GM10248 (cell line): ENCODE measurements around the gene S1PR5.

Source experiments
- CTCF ChIA-PET: fragments of 300-600 bp; sonication (Branson Sonifier 250); formaldehyde crosslinking; extraction: SDS; loops from one replicate; lab custom pipeline; 2021; ENCODE audit warnings: antibody characterized with exemption; lab: Yijun Ruan, JAX
- POLR2A ChIA-PET: fragments of 350-650 bp; sonication (Branson Sonifier 250); formaldehyde crosslinking; extraction: SDS; loops from one replicate; lab custom pipeline; 2020; ENCODE audit warnings: antibody characterized with exemption; lab: Yijun Ruan, JAX
- DNase-seq: peaks from one replicate; pipeline ENCODE4 v3.0.0; 2012; ENCODE audit errors: extremely low spot score
- TF ChIP-seq, protein P1 (sequence below): IDR thresholded peaks from 2 replicates; pipeline ENCODE4 v1.5.1; 2012; ENCODE audit warnings: mild to moderate bottlenecking, low read depth; ENCODE audit errors: extremely low read depth, missing control alignments, control extremely low read depth

S1PR5 gene

DNA sequence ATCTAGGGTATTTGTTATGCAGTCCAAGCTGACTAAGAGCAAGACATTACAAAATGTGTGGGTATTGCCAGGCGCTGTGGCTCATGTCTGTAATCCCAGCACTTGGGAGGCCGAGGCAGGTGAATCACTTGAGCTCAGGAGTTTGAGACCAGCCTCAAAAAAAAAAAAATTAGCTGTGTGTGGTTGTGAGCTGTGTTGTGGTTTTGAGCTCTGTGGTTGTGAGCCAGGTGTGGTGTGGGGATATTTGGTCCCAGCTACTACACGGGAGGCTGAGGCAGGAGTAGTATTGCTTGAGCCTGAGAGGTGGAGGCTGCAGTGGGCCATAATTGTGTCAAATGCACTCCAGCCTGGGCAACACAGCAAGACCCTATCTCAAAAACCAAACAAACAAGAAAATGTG lies 8.5 kb downstream of the S1PR5 start:
- no peak for DNase-seq
- POLR2A ChIA-PET = interaction anchor here (0.6 kb wide), 1 partner anchor 14 kb away, joined by 7 read pairs; no protein-coding TSS in a partner anchor
- CTCF ChIA-PET = interaction anchor here (1.0 to 5.2 kb wide), 9 partner anchors 8 to 192 kb away, joined by 3 to 31 read pairs (median 4); partner anchors contain the start of gene QTRT1
- TF ChIP-seq, protein P1, sequence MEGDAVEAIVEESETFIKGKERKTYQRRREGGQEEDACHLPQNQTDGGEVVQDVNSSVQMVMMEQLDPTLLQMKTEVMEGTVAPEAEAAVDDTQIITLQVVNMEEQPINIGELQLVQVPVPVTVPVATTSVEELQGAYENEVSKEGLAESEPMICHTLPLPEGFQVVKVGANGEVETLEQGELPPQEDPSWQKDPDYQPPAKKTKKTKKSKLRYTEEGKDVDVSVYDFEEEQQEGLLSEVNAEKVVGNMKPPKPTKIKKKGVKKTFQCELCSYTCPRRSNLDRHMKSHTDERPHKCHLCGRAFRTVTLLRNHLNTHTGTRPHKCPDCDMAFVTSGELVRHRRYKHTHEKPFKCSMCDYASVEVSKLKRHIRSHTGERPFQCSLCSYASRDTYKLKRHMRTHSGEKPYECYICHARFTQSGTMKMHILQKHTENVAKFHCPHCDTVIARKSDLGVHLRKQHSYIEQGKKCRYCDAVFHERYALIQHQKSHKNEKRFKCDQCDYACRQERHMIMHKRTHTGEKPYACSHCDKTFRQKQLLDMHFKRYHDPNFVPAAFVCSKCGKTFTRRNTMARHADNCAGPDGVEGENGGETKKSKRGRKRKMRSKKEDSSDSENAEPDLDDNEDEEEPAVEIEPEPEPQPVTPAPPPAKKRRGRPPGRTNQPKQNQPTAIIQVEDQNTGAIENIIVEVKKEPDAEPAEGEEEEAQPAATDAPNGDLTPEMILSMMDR = no peak

DNA sequence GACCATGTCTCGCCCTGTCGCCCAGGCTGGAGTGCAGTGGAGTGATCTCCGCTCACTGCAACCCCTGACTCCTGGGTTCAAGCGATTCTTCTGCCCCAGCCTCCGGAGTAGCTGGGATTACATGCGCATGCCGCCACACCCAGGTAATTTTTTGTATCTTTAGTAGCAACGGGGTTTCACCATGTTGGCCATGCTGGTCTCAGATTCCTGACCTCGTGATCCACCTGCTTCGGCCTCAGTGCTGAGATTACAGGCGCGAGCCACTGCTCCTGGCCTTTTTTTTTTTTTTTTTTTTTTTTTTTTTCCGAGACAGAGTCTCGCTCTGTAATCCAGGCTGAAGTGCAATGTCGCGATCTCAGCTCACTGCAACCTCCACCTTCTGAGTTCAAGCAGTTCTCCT lies 9.2 kb downstream of the S1PR5 start:
- no peak for DNase-seq
- CTCF ChIA-PET = interaction anchor here (0.9 to 5.2 kb wide), 7 partner anchors 12 to 193 kb away, joined by 3 to 31 read pairs (median 4); partner anchors contain the start of gene QTRT1
- TF ChIP-seq, protein P1 = no peak
- POLR2A ChIA-PET = interaction anchor here (0.6 kb wide), 1 partner anchor 13 kb away, joined by 7 read pairs; no protein-coding TSS in a partner anchor

DNA sequence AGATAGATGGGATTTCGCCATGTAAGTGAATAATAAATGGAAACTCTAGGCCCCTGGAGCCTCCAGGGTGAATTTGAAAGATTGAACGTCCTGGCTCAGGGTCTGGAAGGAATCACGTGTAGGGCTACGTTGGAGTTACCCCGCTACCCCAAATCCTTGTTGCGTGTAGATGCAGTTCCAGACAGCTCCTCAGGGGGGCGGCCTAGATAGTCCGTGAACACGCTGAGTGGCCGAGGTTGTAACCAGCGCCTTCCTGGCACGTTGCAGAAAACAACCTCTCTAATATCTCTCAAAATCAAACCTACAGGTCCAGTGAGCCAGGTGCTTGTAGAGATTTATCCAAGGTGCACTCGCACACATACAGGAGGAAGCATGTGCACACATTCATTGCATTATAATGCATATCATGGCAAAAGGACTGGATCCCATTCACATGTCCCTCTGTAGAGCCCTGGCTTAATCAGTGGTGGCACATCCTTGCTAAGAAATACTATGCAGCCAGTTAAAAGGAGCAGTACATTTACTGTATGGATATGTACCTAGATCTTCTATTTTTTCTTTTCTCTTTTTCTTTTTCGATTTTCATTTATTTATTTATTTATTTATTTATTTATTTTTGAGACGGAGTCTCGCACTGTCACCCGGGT lies 11.5 kb downstream of the S1PR5 start:
- peak; percentile 72 for DNase-seq
- ChIA-PET POLR2A (no interaction called here), CTCF (interaction anchor here (0.7 to 5.2 kb wide), 7 partner anchors 9 to 195 kb away, joined by 3 to 31 read pairs (median 4); partner anchors contain the start of gene QTRT1)
- TF ChIP-seq, protein P1 = peak; percentile 67

DNA sequence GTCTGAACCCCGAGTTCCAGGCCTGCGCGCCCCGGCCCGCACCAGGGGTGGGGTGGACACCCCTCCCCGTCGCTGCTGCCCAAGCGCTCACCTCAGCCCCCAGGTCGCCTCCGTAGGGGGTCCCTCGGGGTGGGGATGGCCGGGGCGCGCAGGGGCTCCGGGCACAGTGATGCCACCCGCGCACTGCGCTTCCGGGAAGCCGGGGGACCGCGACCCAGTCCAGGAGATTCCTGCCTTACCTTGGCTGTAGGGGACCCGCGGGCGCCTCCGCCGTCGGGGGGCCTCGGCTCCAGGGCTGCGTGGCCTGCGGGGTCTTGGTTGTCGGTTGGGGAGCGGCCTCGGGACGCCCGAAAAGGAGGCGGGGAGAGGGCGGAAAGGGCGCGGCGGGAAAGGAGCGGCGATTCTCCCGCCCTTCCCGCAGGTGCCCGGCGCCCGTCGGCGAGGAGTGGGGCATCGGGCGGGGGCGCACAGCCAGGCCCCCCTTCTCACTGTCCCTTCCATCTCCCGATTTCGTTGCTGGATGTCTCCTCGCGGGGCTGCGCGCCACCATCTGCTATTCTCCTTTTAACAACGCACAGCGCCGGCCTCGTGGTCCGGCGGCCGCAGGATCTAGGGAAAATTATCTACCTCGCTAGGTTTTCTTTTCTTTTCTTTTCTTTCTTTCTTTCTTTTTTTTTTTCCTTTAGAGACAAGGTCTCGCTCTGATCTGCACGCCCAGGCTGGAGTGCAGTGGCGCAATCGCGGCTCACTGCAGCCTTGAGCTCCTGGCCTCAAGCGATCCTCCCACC lies 14.1 kb downstream of the S1PR5 start, which contains the start of gene KEAP1:
TSS of gene KEAP1 (minus strand) at position 355 of the 788 bp plus-strand sequence. CDS start 3,323 bp downstream, outside the sequence.
- TF ChIP-seq, protein P1 = no peak
- CTCF ChIA-PET = interaction anchor here (1.3 kb wide), 1 partner anchor 9 kb away, joined by 4 read pairs; no protein-coding TSS in a partner anchor
- no peak for DNase-seq
- POLR2A ChIA-PET = no interaction called here

DNA sequence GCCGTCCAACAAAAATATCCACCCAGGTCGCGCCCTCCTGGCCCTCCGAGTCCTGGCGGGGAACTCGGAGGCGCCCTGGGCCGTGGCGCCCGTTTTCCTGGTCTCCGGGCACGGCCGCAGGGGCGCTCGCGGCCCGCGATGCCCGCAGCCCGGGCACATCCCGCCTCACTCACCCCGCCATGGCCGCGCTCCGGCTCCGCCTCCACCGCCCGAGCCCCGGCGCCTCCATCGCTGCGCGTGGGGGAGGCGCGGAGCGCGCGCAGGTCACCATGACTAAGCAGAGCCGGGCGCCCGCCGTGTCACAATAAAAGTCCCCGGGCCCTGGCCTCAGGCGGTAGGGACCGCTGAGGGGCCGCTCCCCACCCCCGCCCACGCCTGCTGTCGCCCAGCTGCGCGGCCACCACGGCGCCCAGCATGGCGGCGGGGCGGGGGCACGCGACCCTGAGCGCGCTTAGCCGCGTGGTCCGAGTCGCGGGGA lies 14.7 kb downstream of the S1PR5 start:
- POLR2A ChIA-PET = no interaction called here
- TF ChIP-seq, protein P1 = no peak
- DNase-seq = peak; percentile 96
- CTCF ChIA-PET = no interaction called here

DNA sequence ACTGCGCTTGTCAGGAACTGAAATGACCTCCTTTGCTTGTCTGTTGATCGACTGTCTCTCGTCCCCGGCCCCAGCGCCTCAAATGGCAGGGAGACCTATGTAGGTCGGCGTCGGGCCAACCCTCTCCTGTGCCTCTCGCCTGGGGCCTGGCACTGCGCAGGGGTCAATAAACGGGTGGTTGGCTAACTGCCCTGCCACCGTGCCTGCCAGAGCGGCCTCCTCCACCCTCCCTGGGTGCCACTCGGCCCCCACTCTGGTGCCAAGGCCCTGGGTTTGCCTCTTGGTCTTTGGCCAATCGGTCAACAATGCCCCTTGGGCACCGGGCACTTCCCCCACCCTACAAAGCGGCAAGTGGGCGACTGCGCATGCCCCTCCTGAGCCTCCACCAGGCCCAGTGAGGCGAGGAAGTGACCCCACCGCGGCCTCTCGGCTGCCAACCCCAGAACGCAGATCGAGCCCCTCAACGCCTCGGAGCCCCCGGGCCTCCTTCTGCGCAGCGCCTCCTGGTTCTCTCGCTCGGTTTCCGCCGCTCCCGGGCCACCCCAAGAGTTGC lies 15.2 kb downstream of the S1PR5 start:
- ChIA-PET POLR2A (no interaction called here), CTCF (interaction anchor here (1.2 to 1.8 kb wide), 2 partner anchors 11 to 90 kb away, joined by 4 to 5 read pairs; no protein-coding TSS in a partner anchor)
- TF ChIP-seq, protein P1 = no peak
- peak; percentile 73 for DNase-seq
